Sigmoid colon (tissue), 4 donors: ENCODE measurements around the gene SEPTIN7.

Experiments used
- CTCF ChIP-seq, 4 experiments: fragments of 450-650 bp in 3 of 4; fragments of 200-600 bp in 1 of 4; IDR thresholded peaks; one replicate each; pipeline ENCODE4 v1.5.1; 2016 to 2019; ENCODE audit warnings: antibody characterized with exemption in 4 of 4, mild to moderate bottlenecking in 3 of 4, moderate library complexity in 2 of 4
- EP300 ChIP-seq, 4 donors: sonication (generic); formaldehyde crosslinking; IDR thresholded peaks; one replicate each; pipeline ENCODE4 v1.6.1; 2017; ENCODE audit warnings: antibody characterized with exemption in 4 of 4
- POLR2A ChIP-seq, 2 donors: fragments of 450-650 bp; IDR thresholded peaks; one replicate each; pipeline ENCODE4 v1.6.1; 2016; ENCODE audit warnings: antibody characterized with exemption in 2 of 2, mild to moderate bottlenecking in 2 of 2, moderate library complexity in 2 of 2
- POLR2AphosphoS5 ChIP-seq, 4 donors: sonication (generic); formaldehyde crosslinking; IDR thresholded peaks; one replicate each; pipeline ENCODE4 v1.6.1; 2017; ENCODE audit warnings: antibody characterized with exemption in 4 of 4

GRCh38 chr7:35849954-35850353, 49.1 kb downstream of the SEPTIN7 start:
- no peak for TF ChIP-seq POLR2AphosphoS5 (IDR thresholded peaks at IDR 0.05)
- TF ChIP-seq CTCF (IDR thresholded peaks at IDR 0.05): no peak
- TF ChIP-seq POLR2A (IDR thresholded peaks at IDR 0.05): no peak
- no peak for TF ChIP-seq EP300 (IDR thresholded peaks at IDR 0.05)
